ENCODE data around the gene CDC42BPB. TPM values are rescaled to one million over a fixed set of nuclear protein-coding genes. Genes with fewer than 3 reads are reported as not detected.

Gene CDC42BPB
- total RNA-seq, 1 donor from 2014 or later = 105 TPM

GRCh38 chr14:102957222-102957621 lies 100.1 kb downstream of the CDC42BPB start:
- no peak overlapping the region for H3K27ac ChIP-seq
- TF ChIP-seq POLR2AphosphoS5 (IDR thresholded peaks at IDR 0.05; ENCODE audit: insufficient read depth in 1 of 2, low read depth in 1 of 2) (no peak), POLR2A (IDR thresholded peaks at IDR 0.05) (no peak), CTCF (IDR thresholded peaks at IDR 0.05) (no peak)
- no peaks in the 10 kb centered on the region for H3K27me3 ChIP-seq
- H3K36me3 ChIP-seq = peaks cover 0 to 89% of the 10 kb centered on the region in 2 donors
- H3K4me3 ChIP-seq = no peak overlapping the region
- H3K4me1 ChIP-seq = no peaks in the 10 kb centered on the region
- no peak for DNase-seq (ENCODE audit: extremely low spot score in 2 of 2)
- intact Hi-C loops (cut with DNase I) = no loop called here
- no peaks in the 10 kb centered on the region for H3K9me3 ChIP-seq

- H3K27ac ChIP-seq = no peak overlapping the region
- H3K36me3 ChIP-seq = peaks cover 0 to 86% of the 10 kb centered on the region in 2 donors
- no peak for DNase-seq (ENCODE audit: extremely low spot score in 2 of 2)
- H3K27me3 ChIP-seq = no peaks in the 10 kb centered on the region
- no peaks in the 10 kb centered on the region for H3K9me3 ChIP-seq
- TF ChIP-seq POLR2A (IDR thresholded peaks at IDR 0.05) = no peak
- no peak for TF ChIP-seq POLR2AphosphoS5 (IDR thresholded peaks at IDR 0.05; ENCODE audit: insufficient read depth in 1 of 2, low read depth in 1 of 2)
- TF ChIP-seq CTCF (IDR thresholded peaks at IDR 0.05) = no peak
- H3K4me1 ChIP-seq = no peaks in the 10 kb centered on the region
- no peak overlapping the region for H3K4me3 ChIP-seq
- intact Hi-C loops (cut with DNase I) = no loop called here
Observed at GRCh38 chr14:102955636-102956408, 101.5 kb downstream of the CDC42BPB start.

- Histone ChIP-seq H3K36me3 (peaks cover 0 to 86% of the 10 kb centered on the region in 2 donors), H3K27me3 (no peaks in the 10 kb centered on the region), H3K4me1 (no peaks in the 10 kb centered on the region), H3K4me3 (no peak overlapping the region), H3K9me3 (no peaks in the 10 kb centered on the region), H3K27ac (no peak overlapping the region)
- DNase-seq (ENCODE audit: extremely low spot score in 2 of 2) = no peak
- TF ChIP-seq POLR2AphosphoS5 (IDR thresholded peaks at IDR 0.05; ENCODE audit: insufficient read depth in 1 of 2, low read depth in 1 of 2) (no peak), POLR2A (IDR thresholded peaks at IDR 0.05) (no peak), CTCF (IDR thresholded peaks at IDR 0.05) (no peak)
- intact Hi-C loops (cut with DNase I) = no loop called here
Observed at GRCh38 chr14:102954081-102954789, 103.1 kb downstream of the CDC42BPB start.

GRCh38 chr14:102953100-102953499 lies 104.2 kb downstream of the CDC42BPB start:
- DNase-seq (ENCODE audit: extremely low spot score in 2 of 2) = no peak
- Histone ChIP-seq H3K4me3 (no peak overlapping the region), H3K36me3 (peaks cover 0 to 81% of the 10 kb centered on the region in 2 donors), H3K9me3 (no peaks in the 10 kb centered on the region), H3K27me3 (no peaks in the 10 kb centered on the region), H3K27ac (no peak overlapping the region), H3K4me1 (no peaks in the 10 kb centered on the region)
- no peak for TF ChIP-seq POLR2A (IDR thresholded peaks at IDR 0.05)
- TF ChIP-seq CTCF (IDR thresholded peaks at IDR 0.05) = no peak
- TF ChIP-seq POLR2AphosphoS5 (IDR thresholded peaks at IDR 0.05; ENCODE audit: insufficient read depth in 1 of 2, low read depth in 1 of 2) = no peak
- intact Hi-C loops (cut with DNase I) = no loop called here

GRCh38 chr14:102952276-102952675 lies 105.1 kb downstream of the CDC42BPB start:
- DNase-seq (ENCODE audit: extremely low spot score in 2 of 2) = no peak
- intact Hi-C loops (cut with DNase I) = no loop called here
- TF ChIP-seq POLR2AphosphoS5 (IDR thresholded peaks at IDR 0.05; ENCODE audit: insufficient read depth in 1 of 2, low read depth in 1 of 2) (no peak), CTCF (IDR thresholded peaks at IDR 0.05) (no peak)
- H3K9me3 ChIP-seq = no peaks in the 10 kb centered on the region
- peaks cover 0 to 79% of the 10 kb centered on the region in 2 donors for H3K36me3 ChIP-seq
- H3K4me3 ChIP-seq = no peak overlapping the region
- H3K27me3 ChIP-seq = no peaks in the 10 kb centered on the region
- H3K4me1 ChIP-seq = no peaks in the 10 kb centered on the region
- no peak overlapping the region for H3K27ac ChIP-seq

All from vagina (tissue), 2 donors.